MM.1S (cell line): ENCODE results near the gene THADA.

Experiments
- CTCF ChIP-seq: fragments of 300-600 bp; sonication (generic); IDR thresholded peaks from 2 replicates; pipeline ENCODE4 v1.5.1; 2016; ENCODE audit warnings: antibody characterized with exemption, low read length, mixed read lengths
- EZH2phosphoT487 ChIP-seq: fragments of 300-600 bp; sonication (generic); IDR thresholded peaks from 2 replicates; pipeline ENCODE4 v1.6.1; 2018; ENCODE audit warnings: antibody characterized with exemption, low read length

- TF ChIP-seq CTCF, result no peak
- TF ChIP-seq EZH2phosphoT487, result no peak
Observed at GRCh38 chr2:43556256-43556655, 39.6 kb downstream of the THADA start.
